HG03095 (cell line): Measurements from ENCODE around the gene PSMD1.

Experiments used
- ATAC-seq: cut with Tn5 transposase; IDR thresholded peaks from one replicate; pipeline ENCODE4 v1.9.1; 2021; ENCODE audit warnings: moderate library complexity; ENCODE audit not compliant: unreplicated experiment

The PSMD1 gene

GRCh38 chr2:231199219-231199618 is 142.6 kb downstream of the PSMD1 start:
- no peak for ATAC-seq

- no peak for ATAC-seq
Observed at GRCh38 chr2:231200805-231201474, 144.3 kb downstream of the PSMD1 start.

GRCh38 chr2:231201475-231201814 is 144.8 kb downstream of the PSMD1 start:
- ATAC-seq = no peak

GRCh38 chr2:231203087-231203486 is 146.4 kb downstream of the PSMD1 start:
- ATAC-seq = no peak

- no peak for ATAC-seq
Observed at GRCh38 chr2:231204146-231204545, 147.5 kb downstream of the PSMD1 start.

- no peak for ATAC-seq
Observed at GRCh38 chr2:231204581-231204980, 147.9 kb downstream of the PSMD1 start.

GRCh38 chr2:231207734-231208133 is 151.1 kb downstream of the PSMD1 start:
- ATAC-seq = no peak

- ATAC-seq = no peak
Observed at GRCh38 chr2:231210782-231211181, 154.1 kb downstream of the PSMD1 start.

GRCh38 chr2:231211486-231211885 is 154.8 kb downstream of the PSMD1 start:
- ATAC-seq = no peak

GRCh38 chr2:231212329-231212845 is 155.7 kb downstream of the PSMD1 start:
- ATAC-seq = no peak

GRCh38 chr2:231213931-231214642 is 157.4 kb downstream of the PSMD1 start:
- ATAC-seq = no peak

GRCh38 chr2:231218366-231218765 is 161.7 kb downstream of the PSMD1 start:
- no peak for ATAC-seq

- no peak for ATAC-seq
Observed at GRCh38 chr2:231219289-231219688, 162.6 kb downstream of the PSMD1 start.

GRCh38 chr2:231221761-231222160 is 165.1 kb downstream of the PSMD1 start:
- no peak for ATAC-seq
